Activated naive CD4-positive, alpha-beta T cell treated with Interleukin-2 at 50 U/mL for 16 hours (primary cell): ENCODE results near the gene WNT2.
"Not testable (repeated sequence)": the region's sequence is repeated elsewhere in the genome, so short reads cannot be mapped to it uniquely, and the experiment has no call there.

ENCODE experiments used
- DNase-seq: peaks from one replicate; pipeline ENCODE4 v3.0.0-alpha.2; 2020

Gene WNT2

DNA sequence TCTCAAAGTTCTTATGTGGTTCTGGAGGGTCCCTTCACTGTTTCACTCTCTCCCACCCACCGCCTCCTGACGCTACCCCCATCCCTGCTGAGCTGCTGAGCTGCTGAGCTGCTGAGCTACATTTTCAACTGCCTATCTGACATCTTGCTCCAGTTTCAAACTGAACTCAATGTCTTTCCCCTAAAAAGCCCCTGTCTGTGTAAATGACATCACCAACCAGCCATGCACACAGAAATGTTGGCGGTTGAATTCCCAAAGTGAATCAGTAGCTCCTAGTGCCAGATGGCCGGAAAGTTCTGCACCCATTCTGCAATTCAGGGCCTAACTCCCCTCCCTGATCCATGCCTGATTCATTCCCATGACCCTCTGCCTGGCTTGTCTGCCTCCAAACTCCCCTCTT, 71.2 kb downstream of the WNT2 start:
- DNase-seq = no peak

DNA sequence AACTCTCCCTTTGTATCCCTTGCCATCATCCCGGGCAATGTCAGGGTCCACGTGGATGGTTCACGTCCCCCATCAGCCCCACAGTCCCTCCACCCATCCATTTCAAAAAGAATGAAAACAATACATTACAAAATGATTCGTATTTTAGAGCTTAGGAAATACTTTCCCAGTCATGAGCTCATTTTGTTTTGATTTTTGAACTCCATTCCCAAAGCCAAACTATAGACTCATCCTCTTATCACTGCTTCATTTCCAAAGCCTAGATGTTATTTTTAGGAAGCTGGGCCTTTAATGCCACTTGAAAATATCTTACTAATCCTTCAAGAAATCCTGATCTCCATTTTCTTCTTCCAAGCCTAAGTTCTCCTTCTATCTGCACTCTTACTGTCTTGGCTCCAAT, 72.1 kb downstream of the WNT2 start:
- DNase-seq = no peak

DNA sequence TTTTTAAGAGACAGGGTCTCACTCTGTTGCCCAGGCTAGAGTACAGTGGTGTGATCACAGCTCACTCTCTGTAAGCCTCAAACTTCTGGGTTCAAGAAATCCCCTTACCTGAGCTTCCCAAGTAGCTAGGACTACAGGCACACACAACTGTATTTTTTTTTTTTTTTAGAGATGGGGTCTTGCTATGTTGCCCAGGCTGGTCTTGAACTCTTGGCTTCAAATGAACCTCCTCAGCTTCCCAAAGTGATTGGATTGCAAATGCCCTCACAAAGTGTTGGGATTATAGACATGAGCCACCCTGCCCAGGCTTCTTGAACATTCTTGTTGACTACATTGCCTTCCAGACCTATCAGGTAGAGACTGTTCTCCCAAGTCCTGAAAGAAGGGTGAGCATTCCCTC, 72.6 kb downstream of the WNT2 start:
- no peak for DNase-seq

DNA sequence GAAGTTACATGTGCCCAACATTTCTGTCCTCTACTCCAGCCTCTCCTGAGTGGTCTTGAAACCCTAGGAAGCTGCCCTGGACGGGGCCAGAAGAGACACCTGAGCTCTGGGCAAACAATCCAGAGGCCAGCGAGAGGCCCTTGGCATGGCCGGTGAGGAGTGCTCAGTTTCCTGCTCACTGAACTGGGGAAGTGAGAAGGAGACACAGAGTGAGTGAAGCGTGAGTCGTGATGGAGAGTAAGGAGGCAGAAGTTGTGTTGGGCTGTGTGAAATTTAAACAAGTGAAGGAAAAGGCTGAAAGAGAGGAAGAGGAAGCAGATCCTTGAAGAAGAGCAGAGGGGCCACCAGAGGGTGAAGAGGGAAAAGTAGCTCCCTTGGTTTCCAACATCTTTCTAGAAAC, 73.2 kb downstream of the WNT2 start:
- no peak for DNase-seq

DNA sequence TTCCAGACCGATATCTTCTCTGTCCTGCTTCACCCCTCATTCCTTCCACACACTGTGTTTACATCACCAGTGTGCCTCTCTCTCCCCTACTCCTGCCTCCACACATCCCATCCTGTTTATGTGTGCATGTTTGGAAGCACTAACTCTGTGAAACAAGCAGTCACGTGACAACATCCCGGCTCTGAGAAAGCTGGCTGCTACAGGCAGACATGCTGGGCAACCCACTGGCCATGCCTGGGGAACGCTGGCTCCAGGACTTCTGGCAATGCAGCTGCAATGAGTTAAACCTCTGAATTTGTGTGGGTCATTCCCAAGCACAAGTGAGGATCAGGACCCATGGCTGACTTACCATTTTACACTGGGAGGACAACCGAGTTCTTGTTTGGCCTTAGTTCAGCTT, 74.0 kb downstream of the WNT2 start:
- no peak for DNase-seq

DNA sequence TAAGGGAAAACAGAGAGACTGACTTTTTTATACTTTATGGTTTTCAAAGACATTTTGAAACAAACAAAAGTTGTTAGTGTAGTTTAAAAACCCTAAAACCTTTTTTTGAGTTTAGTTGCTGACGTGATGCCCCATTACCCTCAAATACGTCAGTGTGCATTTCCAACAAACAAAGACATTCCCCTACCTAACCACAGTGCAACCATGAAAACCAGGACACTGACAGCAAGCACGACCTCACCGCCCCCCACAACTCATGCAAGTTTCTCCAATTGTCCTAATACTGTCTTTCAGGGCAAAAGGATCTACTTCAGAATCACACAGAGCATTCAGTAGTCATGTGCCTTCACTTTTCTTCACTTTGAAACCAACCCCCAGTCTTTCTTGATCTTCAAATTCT, 75.0 kb downstream of the WNT2 start:
- no peak for DNase-seq

DNA sequence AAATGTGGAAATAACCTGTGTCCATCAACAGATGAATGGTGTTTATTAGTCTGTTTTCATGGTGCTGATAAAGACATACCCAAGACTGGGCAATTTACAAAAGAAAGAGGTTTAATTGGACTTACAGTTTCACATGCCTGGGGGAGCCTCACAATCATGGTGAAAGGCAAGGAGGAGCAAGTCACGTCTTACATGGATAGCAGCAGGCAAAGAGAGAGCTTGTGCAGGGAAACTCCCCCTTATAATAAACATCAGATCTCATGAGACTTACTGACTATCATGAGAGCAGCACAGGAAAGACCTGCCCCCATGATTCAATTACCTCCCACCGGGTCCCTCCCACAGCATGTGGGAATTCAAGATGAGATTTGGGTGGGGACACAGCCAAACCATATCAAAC, 77.2 kb downstream of the WNT2 start:
- DNase-seq = not testable (repeated sequence)

DNA sequence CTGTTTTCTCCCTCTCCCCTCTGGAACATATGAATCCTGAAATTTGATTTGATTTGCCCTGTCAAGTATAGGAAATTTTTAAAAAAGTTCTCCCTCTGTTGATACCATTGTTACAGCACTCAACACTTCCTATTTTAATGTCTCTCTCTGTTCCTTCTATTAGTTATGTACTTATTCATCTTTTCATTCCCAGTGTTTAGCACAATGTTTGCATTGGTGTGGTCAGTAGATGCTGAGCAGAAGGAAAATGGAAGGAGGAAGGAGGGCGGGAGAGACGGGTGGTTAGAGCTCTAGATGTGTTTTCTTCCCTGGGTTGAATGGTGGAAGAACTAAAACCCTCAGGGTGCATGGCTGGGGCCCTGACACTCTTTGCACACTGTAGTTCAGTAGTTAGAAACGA, 79.5 kb downstream of the WNT2 start:
- DNase-seq = no peak

DNA sequence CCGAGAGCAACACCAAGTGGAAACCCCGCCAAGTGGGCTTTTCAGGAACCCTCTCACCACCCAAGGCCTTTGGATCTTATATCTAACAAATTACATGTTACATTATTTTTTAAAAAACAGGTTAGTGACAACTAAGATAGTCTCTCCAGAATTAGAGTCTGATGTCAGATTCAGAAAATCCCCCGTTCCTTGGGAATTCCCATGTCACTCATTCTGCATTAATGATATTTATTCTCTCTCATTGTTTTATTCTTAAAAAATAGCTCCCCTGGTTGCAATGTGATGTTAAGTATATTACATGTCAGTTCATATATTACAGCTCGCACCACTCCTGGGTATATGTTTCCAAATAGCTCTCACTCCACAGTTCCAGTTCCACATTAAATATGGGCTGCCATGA, 81.8 kb downstream of the WNT2 start:
- DNase-seq = no peak

DNA sequence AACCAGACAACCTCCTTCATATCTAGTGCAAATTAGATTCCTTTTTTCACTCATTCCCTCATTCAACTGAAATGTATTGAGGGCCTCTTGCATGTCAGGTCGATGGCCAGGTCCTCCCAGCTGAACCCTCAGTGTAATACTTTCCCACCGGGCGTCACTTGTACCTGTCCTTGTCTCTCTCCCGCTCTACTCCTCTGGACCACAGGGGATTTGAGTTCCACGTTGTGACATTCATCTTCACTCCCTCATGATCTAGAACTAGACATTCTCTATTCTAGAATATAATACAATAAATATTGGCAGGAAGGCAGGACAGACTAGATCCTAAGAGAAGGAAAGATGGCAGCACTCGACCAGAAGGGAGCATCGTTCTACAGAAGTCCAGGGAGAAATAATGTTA, 83.9 kb downstream of the WNT2 start:
- DNase-seq = no peak

DNA sequence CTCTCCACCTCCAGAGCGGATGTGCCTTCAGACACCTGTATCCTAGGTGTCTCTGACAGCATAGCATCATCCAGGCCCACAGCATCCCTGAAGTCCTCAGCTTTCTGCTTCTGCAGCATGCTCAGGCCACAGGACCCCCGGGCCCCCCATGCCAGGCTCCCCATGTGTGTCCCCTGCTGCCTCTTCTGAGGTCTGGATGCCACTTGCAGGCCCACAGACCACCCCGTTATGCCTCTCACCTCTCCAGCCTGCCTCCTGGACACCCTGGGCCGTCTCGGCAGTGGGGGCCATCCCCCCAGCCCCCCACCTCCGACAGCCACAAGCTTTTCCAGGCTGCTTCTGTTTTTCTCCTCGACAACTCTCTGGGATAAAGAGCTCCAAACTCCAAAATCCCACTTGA, 84.4 kb downstream of the WNT2 start:
- no peak for DNase-seq

DNA sequence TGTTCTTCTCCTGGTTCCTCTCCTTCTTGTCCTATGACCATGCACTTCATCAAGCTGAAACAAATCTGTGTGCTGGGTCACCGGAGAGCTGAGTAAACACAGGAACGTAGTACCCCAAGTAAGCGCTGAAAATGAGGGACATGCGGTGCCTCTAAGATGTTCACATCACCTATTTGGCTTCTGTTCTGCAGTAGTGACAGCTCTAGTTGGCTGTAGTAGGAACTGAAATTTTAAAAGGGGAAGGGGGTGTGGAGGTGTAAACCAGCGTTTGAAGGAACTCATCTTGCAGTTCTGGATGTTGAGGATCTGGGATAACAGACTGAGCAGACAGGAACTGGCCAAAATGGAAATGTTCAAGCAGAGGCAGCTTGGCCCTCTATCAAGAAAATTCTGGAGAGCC, 85.2 kb downstream of the WNT2 start:
- no peak for DNase-seq

DNA sequence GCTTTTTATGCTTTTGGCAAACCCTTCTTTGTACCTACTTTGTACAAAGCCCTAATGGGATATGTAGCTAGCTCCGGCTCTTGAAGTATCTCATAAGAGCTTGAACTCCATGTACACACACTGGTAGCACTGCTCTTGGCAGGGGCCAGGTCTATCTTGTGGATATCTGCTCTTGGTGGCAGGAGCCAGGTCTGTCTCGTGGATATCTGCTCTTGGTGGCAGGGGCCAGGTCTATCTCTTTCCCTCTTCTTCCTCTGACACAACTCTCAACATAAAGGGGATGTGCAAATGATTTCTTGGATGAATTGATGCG, 91.9 kb downstream of the WNT2 start:
- no peak for DNase-seq

DNA sequence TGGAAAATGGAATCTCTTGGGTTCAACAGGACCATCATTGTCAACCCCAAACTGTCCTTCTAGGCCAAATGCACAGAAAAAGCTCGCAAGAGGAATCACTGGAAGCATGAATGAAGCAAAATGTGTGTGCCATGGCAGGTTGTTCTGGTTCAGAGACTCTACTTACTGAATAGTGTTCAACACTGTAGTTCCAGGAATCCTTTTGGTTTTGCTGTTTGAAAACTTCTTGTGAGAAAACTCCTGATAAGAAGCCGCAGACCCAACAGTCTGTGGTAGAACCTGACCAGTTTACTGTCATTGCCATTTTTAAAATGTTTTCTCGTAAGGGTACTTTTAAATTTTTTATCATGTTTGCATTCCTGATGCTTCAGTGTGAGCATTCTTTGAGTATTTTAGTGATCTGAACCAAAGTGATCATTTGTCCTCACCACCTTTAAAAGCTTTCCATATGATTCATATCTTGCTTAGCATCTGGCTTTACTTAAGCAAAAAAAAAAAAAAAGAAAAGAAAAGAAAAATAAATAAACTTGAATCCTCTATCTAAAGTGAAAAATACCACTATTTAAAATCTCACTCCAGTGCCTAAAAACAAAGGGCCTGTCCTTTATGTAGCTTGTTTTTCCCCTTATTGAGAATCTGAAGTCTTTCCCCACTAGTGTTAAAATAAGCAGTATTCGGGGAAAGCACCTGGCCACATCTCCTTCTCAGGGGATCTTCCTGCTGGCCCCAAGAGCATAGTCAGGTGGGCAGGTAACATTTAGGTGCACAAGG, 92.4 kb downstream of the WNT2 start:
- DNase-seq = no peak

DNA sequence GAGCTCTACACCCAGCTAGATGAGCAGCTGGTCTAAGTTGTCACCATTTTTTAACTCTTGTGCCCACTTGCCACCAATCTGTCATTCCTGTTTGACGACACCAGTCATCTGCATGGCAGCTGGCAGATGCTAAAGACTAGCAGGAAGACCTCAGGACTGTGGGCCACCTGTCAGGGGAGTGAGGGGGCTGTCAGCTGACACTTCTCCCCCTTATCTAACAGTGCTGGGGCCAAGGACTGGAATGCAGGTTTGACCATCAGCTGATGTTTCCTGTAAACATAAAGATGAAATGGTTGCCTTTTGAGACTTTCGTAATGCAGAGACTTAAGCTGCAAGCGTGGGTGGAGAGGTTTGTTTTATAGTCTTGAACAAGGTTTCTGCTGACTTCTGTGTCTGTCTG, 93.5 kb downstream of the WNT2 start:
- DNase-seq = no peak

DNA sequence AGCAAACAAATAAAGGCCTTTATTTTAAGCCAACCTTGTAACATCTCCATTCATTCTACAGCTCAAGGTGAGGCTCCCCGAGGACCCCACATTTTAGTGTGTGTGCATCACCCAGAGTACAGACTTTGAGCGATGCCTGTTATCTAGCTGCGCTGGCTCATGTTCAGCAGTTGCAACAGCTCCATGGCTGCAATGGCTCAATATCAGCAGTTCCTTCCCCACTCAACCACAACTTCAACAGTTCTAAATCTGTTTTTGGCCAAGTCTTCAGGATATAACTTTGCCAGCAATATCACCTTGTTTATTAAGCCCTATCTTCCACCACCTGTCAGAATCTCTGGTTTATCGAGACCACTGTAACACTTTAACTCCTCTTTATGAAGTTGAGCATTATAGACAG, 95.8 kb downstream of the WNT2 start:
- no peak for DNase-seq

DNA sequence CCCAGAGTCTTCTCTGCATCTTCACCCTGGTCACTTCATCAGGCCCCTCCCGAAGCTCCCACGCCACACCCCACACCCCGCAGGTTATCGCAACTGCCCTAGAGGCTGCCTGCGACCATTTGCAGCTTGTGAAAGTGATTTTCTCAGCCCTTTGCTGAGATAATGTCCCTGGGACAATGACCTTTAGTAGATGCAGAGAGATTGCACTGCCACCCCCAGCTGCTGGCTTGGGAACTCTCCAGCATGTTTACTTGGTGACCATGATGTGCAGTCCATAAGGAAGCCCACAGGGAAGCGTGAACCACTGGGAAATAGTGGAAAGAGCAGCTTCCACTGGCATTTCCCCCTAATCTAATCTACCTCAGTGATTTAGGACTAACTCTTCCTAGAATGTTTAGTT, 97.3 kb downstream of the WNT2 start:
- DNase-seq = no peak
